Measurements from ENCODE around the gene EZR. TPM values are rescaled to one million over a fixed set of nuclear protein-coding genes. Genes with fewer than 3 reads are reported as not detected.

EZR gene
- total RNA-seq, 2 donors from 2014 or later = 26.8 to 55.2 TPM

DNA sequence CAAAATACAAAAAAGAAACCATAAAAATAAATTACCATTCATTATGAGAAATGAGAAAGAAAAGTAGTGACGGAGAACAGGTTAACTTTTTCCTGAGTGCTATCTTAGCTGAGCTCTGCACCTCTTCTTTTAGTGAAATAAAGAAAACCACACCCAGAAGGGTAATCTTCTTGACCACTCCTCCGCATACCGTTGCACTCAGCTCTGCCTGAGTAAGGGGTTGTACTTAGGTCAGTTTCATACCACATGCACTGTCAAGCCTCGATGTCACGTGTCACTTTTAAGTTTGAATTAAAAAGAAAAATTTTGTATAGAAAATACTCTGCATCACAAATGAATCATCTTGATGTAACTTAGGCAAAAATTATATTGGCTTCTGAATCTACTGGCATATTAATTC, 2.8 kb downstream of the EZR start:
- ATAC-seq (ENCODE audit: insufficient number of reproducible peaks, low FRiP score, low read depth) (no peak), DNase-seq (ENCODE audit: low spot score) (no peak)
- Histone ChIP-seq H3K36me3 (no peaks in the 10 kb centered on the region), H3K4me3 (peak overlapping the region; percentile 86), H3K27me3 (replicated peaks; ENCODE audit: insufficient read depth) (no peaks in the 10 kb centered on the region), H3K4me1 (ENCODE audit: control insufficient read depth in 1 of 2, low read depth in 2 of 2) (peaks cover 11 to 37% of the 10 kb centered on the region in 2 donors), H3K27ac (no peak overlapping the region), H3K9me3 (no peaks in the 10 kb centered on the region)
- TF ChIP-seq, protein P1, sequence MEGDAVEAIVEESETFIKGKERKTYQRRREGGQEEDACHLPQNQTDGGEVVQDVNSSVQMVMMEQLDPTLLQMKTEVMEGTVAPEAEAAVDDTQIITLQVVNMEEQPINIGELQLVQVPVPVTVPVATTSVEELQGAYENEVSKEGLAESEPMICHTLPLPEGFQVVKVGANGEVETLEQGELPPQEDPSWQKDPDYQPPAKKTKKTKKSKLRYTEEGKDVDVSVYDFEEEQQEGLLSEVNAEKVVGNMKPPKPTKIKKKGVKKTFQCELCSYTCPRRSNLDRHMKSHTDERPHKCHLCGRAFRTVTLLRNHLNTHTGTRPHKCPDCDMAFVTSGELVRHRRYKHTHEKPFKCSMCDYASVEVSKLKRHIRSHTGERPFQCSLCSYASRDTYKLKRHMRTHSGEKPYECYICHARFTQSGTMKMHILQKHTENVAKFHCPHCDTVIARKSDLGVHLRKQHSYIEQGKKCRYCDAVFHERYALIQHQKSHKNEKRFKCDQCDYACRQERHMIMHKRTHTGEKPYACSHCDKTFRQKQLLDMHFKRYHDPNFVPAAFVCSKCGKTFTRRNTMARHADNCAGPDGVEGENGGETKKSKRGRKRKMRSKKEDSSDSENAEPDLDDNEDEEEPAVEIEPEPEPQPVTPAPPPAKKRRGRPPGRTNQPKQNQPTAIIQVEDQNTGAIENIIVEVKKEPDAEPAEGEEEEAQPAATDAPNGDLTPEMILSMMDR (IDR thresholded peaks at IDR 0.05) = no peak

DNA sequence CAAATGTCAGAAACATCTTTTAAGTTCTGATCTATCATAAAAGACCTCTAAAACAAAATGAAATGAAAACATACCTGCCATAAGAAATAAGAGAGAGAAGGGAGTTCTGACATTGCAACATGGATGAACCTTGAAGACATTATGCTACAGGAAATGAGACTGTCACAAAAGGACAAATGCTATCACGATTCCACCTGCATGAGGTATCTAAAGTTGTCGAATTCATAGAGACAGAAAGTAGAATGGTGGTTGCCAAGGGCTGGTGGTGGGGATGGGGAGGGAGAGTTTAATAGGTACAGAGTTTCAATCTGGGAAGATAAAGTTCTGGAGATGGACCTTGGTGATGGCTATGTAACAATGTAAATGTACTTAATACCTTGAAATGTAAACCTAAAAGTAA, 3.3 kb downstream of the EZR start:
- Histone ChIP-seq H3K36me3 (no peaks in the 10 kb centered on the region), H3K4me3 (no peak overlapping the region), H3K27me3 (replicated peaks; ENCODE audit: insufficient read depth) (no peaks in the 10 kb centered on the region), H3K4me1 (ENCODE audit: control insufficient read depth in 1 of 2, low read depth in 2 of 2) (peaks cover 11 to 37% of the 10 kb centered on the region in 2 donors), H3K27ac (no peak overlapping the region), H3K9me3 (no peaks in the 10 kb centered on the region)
- TF ChIP-seq, protein P1 (IDR thresholded peaks at IDR 0.05) = no peak
- DNase-seq (ENCODE audit: low spot score) (no peak), ATAC-seq (ENCODE audit: insufficient number of reproducible peaks, low FRiP score, low read depth) (no peak)

DNA sequence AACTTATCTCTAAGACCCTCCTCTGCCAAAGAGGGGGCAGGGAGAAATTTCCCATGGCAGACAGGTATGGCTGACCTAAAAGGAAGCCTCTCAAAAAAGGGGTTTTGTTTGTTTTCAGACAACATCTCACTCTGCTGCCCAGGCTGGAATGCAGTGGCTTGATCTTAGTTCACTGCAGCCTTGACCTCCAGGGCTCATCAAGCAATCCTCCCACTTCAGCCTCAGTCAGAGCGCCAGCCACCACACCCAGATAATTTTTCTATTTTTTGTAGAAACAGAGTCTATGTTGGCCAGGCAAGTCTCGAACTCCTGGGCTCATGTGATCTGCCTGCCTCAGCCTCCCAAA, 3.8 kb downstream of the EZR start:
- H3K27ac ChIP-seq = no peak overlapping the region
- TF ChIP-seq, protein P1 (IDR thresholded peaks at IDR 0.05) = no peak
- H3K27me3 ChIP-seq (replicated peaks; ENCODE audit: insufficient read depth) = no peaks in the 10 kb centered on the region
- H3K9me3 ChIP-seq = no peaks in the 10 kb centered on the region
- H3K4me3 ChIP-seq = no peak overlapping the region
- peaks cover 11 to 37% of the 10 kb centered on the region in 2 donors for H3K4me1 ChIP-seq (ENCODE audit: control insufficient read depth in 1 of 2, low read depth in 2 of 2)
- no peaks in the 10 kb centered on the region for H3K36me3 ChIP-seq
- DNase-seq (ENCODE audit: low spot score) = no peak
- ATAC-seq (ENCODE audit: insufficient number of reproducible peaks, low FRiP score, low read depth) = no peak

DNA sequence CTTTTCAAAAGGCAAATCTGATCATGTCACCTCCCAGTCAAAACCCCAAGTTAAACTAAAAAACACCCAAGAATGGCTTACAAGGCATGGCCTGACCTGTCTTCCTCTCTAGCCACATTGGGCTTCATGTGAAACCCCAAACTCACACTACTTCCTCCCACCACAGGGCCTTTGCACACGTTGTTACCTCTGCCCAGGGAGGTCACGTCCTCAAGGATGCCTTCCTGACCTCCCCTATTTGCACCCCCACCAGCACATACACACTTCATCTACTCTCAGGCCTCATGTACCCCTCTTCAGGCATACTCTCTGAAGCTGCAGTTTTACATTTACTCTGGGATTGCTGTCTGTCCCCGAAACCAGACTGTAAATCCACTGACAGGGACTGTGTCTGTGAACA, 6.1 kb downstream of the EZR start:
- TF ChIP-seq, protein P1 (IDR thresholded peaks at IDR 0.05) = no peak
- H3K4me3 ChIP-seq = no peak overlapping the region
- DNase-seq (ENCODE audit: low spot score) (no peak), ATAC-seq (ENCODE audit: insufficient number of reproducible peaks, low FRiP score, low read depth) (no peak)
- H3K27me3 ChIP-seq (replicated peaks; ENCODE audit: insufficient read depth) = no peaks in the 10 kb centered on the region
- no peaks in the 10 kb centered on the region for H3K36me3 ChIP-seq
- H3K4me1 ChIP-seq (ENCODE audit: control insufficient read depth in 1 of 2, low read depth in 2 of 2) = peaks cover 11 to 34% of the 10 kb centered on the region in 2 donors
- H3K9me3 ChIP-seq = no peaks in the 10 kb centered on the region
- H3K27ac ChIP-seq = no peak overlapping the region

DNA sequence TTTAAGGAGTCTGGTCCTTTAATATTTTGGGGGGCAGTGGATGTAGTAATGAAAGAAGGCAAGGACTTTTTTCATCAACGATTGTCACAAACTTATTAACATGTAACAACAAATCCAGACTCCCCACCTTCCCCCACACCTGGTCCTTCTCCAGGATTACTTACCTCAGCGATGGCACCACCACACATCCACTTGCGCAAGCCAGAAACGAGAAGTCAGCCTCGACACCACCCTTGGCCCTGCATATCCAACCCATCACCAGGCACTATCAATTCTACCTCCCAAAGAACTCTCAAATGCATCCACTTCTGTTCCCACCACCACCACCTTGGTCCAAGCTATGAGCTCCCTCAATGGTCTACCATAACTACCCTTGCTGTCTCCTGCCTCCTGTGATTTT, 6.6 kb downstream of the EZR start:
- Histone ChIP-seq H3K4me3 (no peak overlapping the region), H3K36me3 (no peaks in the 10 kb centered on the region), H3K27ac (no peak overlapping the region), H3K9me3 (no peaks in the 10 kb centered on the region), H3K4me1 (ENCODE audit: control insufficient read depth in 1 of 2, low read depth in 2 of 2) (peaks cover 11 to 32% of the 10 kb centered on the region in 2 donors), H3K27me3 (replicated peaks; ENCODE audit: insufficient read depth) (no peaks in the 10 kb centered on the region)
- TF ChIP-seq, protein P1 (IDR thresholded peaks at IDR 0.05) = no peak
- ATAC-seq (ENCODE audit: insufficient number of reproducible peaks, low FRiP score, low read depth) (no peak), DNase-seq (ENCODE audit: low spot score) (no peak)
